GM03348 (cell line): Measurements from ENCODE around the gene DOK3.
"Not testable (repeated sequence)": the region's sequence is repeated elsewhere in the genome, so short reads cannot be mapped to it uniquely, and the experiment has no call there.

Experiments
- DNase-seq: peaks from one replicate; pipeline ENCODE4 v3.0.0; 2012; ENCODE audit warnings: low spot score

Gene DOK3

DNA sequence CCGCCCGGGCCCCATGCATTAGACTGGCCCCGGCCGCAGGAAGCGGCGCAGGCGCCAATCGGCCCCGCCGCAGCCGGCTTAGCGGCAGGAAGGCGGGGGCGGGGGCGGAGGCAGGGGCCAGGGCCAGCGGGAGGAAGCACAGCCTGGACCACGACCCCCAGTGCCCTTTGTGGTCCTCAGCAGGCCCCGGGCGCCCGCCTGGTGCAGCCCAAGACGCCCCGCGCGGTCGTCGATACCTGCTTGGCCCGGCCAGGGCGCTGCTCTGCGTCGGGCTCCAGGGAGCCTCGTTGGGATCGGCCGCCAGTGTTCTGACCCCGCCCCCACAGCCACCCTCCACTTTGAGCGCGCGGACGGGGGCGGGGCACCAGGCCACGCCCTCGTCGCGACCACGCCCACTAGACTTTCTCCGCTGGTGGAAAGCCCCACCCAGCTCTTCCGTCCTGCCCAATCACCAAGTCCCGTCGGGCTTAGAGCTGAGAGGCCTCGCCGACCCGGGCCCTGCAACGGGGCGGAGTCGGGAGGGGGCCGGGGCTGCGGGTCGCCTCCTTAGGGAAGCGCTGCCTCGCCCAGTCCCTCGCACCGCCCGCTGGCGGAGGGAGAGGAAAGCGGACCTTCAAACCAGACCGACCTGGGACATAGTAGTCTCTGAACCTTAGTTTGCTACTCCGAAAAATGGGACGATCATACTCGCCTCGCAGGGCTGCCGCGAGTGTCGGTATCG is 12.2 kb downstream of the DOK3 start, which contains the start of gene PDLIM7:
PDLIM7 (minus strand) TSS at position 313 of the 721 bp plus-strand sequence. CDS start 1,092 bp downstream, outside the sequence.
- peak; percentile 99 for DNase-seq

GRCh38 chr5:177496727-177497291 is 12.8 kb downstream of the DOK3 start:
- peak; percentile 92 for DNase-seq

DNA sequence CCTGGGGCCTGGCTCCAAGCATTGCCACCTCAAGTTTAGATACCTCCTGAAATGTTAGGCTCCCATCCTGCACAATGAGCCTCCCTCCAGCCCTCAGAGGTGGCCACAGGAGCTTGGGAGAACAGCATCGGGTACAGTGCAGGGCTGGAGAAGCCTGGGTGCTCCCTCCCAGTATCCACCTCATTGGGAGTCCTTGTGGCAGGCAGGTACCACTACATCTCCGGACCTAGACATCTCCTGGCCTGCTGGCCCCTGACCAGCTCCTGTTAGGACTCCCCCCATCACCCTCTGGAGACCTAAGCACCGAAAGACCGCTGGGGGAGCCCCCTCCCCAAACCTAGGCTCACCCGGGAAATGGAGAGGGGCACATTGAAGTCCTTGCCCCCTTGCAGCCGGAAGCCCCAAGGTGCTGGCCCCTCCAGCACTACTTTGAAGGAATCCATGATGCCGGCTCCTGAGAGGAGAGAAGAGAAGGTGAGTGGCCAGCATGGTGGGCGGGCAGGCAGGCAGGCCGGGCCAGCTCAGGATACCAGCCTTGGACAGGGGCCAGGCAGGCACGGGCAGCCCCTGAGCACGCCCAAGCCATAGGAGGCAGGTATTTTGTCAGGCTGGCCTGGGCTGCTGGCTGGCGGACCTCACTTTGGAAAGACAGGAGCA is 13.4 kb downstream of the DOK3 start:
- peak; percentile 56 for DNase-seq

- peak; percentile 89 for DNase-seq
These were observed 14.2 kb downstream of the DOK3 start for GRCh38 chr5:177495243-177496060.

DNA sequence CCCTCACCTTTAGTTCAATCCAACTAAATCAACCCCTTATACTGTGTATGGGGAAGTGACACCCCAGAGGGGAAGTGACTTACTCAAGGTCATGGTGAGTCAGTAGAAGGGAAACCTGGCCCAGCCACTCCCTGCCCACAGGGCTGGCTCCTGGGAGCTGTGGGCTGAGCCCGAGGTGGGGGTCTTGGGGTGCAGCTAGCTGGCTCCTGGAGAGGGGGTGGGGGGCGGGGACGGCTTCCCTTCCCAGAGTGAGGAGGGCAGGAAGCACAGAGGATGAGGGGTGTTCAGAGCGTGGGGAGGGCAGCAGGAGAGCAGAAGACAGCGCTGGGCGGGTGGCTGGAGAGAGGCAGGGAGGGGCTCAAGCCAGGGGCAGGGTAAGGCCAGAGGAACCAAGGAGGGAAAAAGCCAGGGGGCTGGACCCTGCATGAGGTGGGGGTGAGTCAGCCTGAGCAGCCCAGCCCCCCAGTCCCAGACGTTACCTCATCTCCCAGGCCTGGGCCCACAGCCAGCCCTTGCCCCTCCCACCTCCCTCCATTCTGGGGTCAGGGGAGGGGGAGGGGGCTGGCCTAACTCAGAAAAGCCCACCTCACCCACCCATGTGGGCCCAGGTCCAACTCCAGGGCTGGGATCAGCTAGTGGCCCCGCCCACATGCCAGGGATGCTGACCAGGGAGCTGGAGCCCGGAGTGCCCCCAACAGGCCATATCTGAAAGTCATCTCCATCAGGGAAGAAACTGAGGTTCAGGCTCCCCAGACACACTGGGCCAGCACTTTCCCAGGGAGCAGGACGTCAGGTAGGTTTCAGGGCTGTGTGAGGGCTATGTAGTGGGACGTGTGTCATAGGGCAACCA is 15.1 kb downstream of the DOK3 start:
- DNase-seq = peak; percentile 94

DNA sequence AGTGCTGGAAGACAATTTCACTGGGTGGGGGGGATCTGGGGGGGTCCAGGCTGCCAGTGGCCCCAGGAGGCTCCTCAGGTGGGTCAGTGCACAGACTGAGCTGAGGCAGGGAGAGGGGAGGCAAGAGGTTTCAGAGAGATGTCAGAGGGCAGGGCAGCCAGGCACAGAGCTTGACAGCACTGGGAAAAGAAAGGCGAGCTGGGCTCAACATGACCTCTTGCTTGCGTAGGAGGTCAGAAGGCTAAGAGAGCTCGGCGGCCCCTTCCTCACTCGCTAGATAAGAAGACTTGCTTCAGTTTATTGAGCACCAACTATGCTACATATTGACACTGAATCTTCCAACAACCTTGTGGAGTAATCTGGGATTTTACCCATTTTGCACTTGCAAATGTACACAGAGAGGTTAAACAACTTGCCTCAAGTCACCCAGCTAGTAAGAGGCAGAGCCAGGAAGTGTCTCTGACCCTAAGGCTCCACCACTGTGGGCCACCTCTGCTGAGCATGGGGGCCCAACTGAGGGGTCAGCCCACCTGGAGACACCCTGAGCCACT is 15.8 kb downstream of the DOK3 start:
- no peak for DNase-seq

DNA sequence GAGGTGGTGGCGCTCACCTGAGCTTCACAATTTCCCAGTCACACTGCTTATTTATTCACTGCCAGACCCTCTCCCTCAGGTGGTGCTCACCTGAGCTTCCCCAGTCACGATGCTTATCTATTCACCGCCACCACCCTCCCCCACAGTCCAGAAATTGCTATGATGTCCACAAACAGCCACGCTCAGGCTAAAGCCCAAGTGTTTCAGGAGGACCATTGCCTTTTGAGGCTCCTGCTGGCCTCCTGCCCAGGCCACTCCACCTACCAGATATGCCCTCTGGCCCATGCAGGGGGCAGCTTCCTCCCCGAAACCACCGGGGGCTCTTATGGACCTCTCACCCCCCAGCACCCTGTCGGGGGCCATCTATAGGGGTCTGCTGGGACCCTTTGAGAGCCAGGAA is 16.8 kb downstream of the DOK3 start:
- DNase-seq = no peak

GRCh38 chr5:177491983-177492746 is 17.5 kb downstream of the DOK3 start:
- no peak for DNase-seq

DNA sequence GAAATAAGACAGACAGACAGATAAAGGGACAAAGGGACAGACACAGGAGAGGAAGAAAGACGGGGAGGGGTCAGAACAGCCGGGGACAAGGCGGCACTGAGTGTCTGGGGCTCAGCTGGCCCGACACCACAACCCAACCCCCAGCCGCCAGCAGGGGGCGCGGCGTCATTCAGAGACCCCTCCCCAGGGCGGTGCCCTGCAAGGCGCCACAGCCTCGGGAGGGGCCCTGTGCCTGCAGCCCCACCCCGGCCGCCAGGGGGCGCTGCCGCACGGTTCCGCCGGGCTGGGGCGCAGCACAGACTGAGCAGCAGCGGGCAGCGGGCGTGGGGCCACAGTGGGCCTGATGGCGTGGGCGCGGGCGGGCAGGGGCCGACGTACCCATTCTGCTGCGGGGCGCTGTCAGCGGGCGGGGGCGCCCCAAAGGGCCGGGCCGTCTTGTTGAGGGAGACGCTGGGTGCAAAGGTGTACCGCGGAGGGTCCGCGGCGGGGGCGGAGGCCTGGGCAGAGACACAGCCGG is 18.1 kb downstream of the DOK3 start:
- DNase-seq = peak; percentile 71

DNA sequence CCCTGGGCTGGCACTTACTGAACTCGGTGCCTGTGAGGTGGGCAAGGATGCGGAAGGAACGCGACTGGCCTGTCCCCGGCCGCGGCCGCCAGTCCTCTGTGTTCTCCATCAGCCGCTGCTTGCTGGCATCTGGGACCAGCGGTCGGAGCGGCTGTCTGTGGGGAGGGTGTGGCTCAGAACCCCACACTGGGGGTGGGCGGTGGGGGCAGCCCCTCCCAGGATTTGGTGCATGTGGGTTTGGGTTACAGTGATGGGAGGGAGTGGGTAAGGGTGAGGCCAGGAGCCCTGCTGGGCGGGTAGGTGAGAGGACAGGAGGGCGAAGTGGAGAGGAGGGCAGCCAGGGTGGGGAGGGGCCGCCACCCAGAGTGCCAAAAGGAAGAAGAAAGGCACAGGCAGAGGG is 18.6 kb downstream of the DOK3 start:
- no peak for DNase-seq

DNA sequence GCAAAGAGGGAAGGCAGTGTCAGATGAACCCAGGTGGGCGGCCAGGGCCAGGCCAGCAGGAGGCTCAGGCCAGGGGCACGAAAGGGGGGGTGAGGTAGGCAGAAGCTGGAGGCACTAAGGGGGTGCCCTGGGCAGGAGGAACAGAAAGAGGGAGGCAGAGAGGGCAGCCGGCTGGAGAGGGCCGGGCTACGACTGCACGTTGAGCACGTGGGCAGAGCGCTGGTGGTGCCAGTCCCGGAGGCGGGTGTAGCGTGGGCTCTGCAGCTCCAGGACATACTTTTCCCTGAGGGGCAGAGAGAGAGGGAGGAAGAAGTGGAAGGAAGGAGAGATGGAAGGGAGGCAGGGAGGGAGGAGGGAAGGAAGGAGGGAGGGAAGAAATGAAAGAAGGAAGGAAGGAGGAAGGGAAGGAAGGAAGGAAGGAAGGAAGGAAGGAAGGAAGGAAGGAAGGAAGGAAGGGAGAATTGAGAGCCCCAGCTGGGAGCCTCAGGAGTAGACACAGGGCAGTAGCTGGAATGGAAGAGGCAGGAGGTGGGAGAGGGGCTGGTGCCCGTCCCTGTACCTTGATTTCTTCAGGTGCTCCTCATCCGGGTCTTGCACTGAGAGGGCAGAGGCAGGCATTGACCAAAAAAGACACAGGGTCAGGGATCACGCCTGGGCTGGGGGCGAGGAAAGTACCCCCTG is 19.2 kb downstream of the DOK3 start:
- DNase-seq = no peak

GRCh38 chr5:177489119-177489716 is 20.4 kb downstream of the DOK3 start:
- no peak for DNase-seq

- DNase-seq = no peak
These were observed 21.7 kb downstream of the DOK3 start for GRCh38 chr5:177487975-177488374.

DNA sequence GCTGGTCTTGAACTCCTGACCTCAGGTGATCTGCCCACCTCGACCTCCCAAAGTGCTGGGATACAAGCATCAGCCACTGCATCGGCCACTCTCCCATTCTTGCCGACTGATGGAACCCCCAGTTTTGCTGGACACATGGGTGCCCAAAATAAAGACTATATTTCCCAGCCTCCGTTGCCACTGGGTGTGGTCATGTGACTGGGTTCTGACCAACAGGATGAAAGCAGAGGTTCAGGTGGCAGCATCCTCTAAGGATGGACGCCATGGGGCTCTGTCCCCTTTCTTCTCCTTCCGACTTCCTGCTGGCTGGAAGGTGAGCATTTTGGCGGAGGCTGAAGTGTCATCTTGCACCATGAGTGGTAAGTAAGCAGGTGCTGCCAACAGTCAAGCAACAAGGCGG is 22.5 kb downstream of the DOK3 start:
- no peak for DNase-seq

DNA sequence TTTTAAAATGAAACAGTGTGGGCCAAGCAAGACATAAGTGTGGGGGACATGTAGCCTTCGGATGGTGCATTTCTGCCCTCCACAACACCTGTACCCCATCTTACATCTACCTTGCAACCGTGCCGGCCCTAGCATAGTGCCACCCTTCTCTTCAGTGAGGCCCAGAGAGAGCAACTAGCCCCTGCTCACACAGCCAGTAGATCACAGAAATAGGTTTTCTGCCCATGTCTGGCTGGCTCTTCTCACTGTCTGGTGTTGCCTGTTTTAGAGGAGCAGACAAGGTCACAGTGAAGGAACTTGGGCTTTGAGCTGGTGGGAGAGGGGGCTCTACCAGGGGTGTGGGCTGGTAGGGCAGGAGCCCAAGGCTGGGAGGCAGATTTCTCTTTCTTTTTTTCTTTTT is 23.4 kb downstream of the DOK3 start:
- no peak for DNase-seq

GRCh38 chr5:177485753-177486152 is 23.9 kb downstream of the DOK3 start:
- not testable (repeated sequence) for DNase-seq

GRCh38 chr5:177484902-177485549 is 24.6 kb downstream of the DOK3 start:
- no peak for DNase-seq
